ENCODE measurements around the gene PRDM1.

DNA sequence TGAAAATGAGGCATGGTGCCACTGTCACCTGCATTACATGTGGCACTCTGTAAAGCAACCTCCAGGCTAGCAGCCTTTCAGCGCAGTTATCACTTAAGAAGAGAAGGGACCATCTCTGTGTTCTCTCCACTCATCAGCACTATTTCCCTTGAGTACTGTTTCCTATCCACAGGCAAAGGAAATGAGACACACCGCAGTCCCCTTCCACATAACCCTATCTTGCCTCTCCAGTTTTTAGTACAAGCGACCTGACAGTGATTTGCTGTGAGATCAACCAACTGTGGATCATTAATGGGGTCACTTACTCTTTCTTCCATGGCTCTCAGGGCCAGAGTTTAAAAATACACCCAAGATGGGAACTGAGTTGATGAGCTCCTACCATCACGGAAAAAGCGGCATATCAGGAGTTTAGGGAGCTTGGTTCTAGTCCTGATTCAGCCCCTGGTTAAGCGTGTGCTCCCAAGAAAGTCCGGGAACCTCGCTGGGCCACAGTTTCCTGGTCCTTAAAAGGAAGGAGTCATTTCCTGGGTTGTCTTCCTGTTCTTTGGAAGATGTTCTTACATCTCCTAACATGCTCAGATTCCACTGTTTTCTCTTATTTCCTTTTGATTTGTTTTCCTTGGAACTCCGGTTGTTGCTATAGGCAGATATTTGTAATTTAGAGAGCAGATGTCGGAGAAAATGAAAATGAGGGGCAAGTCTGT lies 27.3 kb downstream of the PRDM1 start:
- TF ChIP-seq POLR2AphosphoS5 (IDR thresholded peaks at IDR 0.05; ENCODE audit: borderline replicate concordance, low read depth, low read length): no peak
- TF ChIP-seq FOXP2 (optimal IDR thresholded peaks at IDR 0.05; ENCODE audit: control extremely low read depth, extremely low read length, insufficient read depth): no peak
- TF ChIP-seq EZH2 (IDR thresholded peaks at IDR 0.05): no peak
